B cell (primary cell): ENCODE measurements around the gene PDAP1. TPM values are rescaled to one million over a fixed set of nuclear protein-coding genes. Genes with fewer than 3 reads are reported as not detected.

Source experiments
- ATAC-seq: fragments of 200-7000 bp; cut with Tn5 transposase; one replicate; pipeline ENCODE4 v1.10.0; 2021; ENCODE audit warnings: low read depth, mild to moderate bottlenecking, moderate number of reproducible peaks, moderate library complexity
- CTCF ChIA-PET: fragments of 350-600 bp; sonication (Branson Sonifier 250); formaldehyde crosslinking; loops from one replicate; lab custom pipeline; 2021; ENCODE audit warnings: antibody characterized with exemption, inconsistent platforms; lab: Charles Lee
- POLR2A ChIA-PET: fragments of 350-600 bp; sonication (Branson Sonifier 250); formaldehyde crosslinking; loops from one replicate; lab custom pipeline; 2021; ENCODE audit warnings: antibody characterized with exemption; lab: Charles Lee
- DNase-seq: peaks from one replicate; pipeline ENCODE4 v3.0.0; 2013
- H2AFZ ChIP-seq: 2 replicates; pipeline ENCODE4 v1.6.1; 2012; ENCODE audit warnings: mild to moderate bottlenecking, low read depth, low read length; ENCODE audit not compliant: insufficient read depth, poor library complexity, severe bottlenecking
- H3K27ac ChIP-seq, 2 donors: 1 replicate in 1 of 2; 2 replicates in 1 of 2; pipeline ENCODE4 v1.5.1; 2012 to 2013; ENCODE audit warnings: low read length in 2 of 2, mild to moderate bottlenecking in 2 of 2, moderate library complexity in 1 of 2
- H3K27me3 ChIP-seq, 4 experiments: fragments of 200-600 bp in 1 of 4; sonication (generic) in 1 of 4; replicated peaks in 1 of 4; 1 replicate in 2 of 4; 2 replicates in 2 of 4; pipeline versions ENCODE4 v1.6.1 to v1.7.0; 2013 to 2016; ENCODE audit warnings: low read length in 3 of 4, mild to moderate bottlenecking in 2 of 4, mixed read lengths in 1 of 4, moderate library complexity in 1 of 4; ENCODE audit not compliant: insufficient read depth in 4 of 4, control insufficient read depth in 3 of 4; ENCODE audit errors: control extremely low read depth in 1 of 4
- H3K36me3 ChIP-seq, 2 experiments: replicated peaks in 1 of 2; 1 replicate in 1 of 2; 2 replicates in 1 of 2; pipeline versions ENCODE4 v1.6.1 to v1.7.1; 2013; ENCODE audit warnings: low read length in 1 of 2; ENCODE audit not compliant: insufficient read depth in 2 of 2, control insufficient read depth in 1 of 2; ENCODE audit errors: control extremely low read depth in 1 of 2, extremely low read depth in 1 of 2
- H3K4me1 ChIP-seq, 2 donors: fragments of 200-600 bp in 1 of 2; sonication (generic) in 1 of 2; 1 replicate in 1 of 2; 2 replicates in 1 of 2; pipeline versions ENCODE4 v1.5.1 to v1.6.1; 2013 to 2017; ENCODE audit warnings: low read length in 2 of 2; ENCODE audit not compliant: control insufficient read depth in 2 of 2, insufficient read depth in 2 of 2
- H3K4me2 ChIP-seq: replicated peaks from 2 replicates; pipeline ENCODE3; 2012; ENCODE audit warnings: mild to moderate bottlenecking, low read depth, low read length; ENCODE audit not compliant: poor library complexity, severe bottlenecking
- H3K4me3 ChIP-seq, 5 experiments: fragments of 200-600 bp in 1 of 5; sonication (generic) in 1 of 5; 1 replicate in 3 of 5; 2 replicates in 2 of 5; pipeline versions ENCODE4 v1.5.1 to v1.7.0; 2011 to 2016; ENCODE audit warnings: low read length in 4 of 5, mild to moderate bottlenecking in 4 of 5, low read depth in 2 of 5, control low read depth in 1 of 5, moderate library complexity in 1 of 5; ENCODE audit not compliant: insufficient read depth in 1 of 5; ENCODE audit errors: control extremely low read depth in 1 of 5, extremely low read depth in 1 of 5
- H3K79me2 ChIP-seq: fragments of 200-600 bp; sonication (generic); one replicate; pipeline ENCODE4 v1.6.0; 2016; ENCODE audit warnings: low read length; ENCODE audit not compliant: control insufficient read depth, insufficient read depth
- H3K9ac ChIP-seq: fragments of 200-600 bp; sonication (generic); 2 replicates; pipeline ENCODE4 v1.6.1; 2017; ENCODE audit warnings: mild to moderate bottlenecking, low read length, moderate library complexity
- H3K9me3 ChIP-seq, 3 donors: one replicate each; pipeline versions ENCODE4 v1.6.1 to v1.7.1; 2013; ENCODE audit warnings: low read length in 2 of 3; ENCODE audit not compliant: control insufficient read depth in 2 of 3, insufficient read depth in 1 of 3; ENCODE audit errors: control extremely low read depth in 1 of 3
- H4K20me1 ChIP-seq: 2 replicates; pipeline ENCODE4 v1.6.0; 2012; ENCODE audit warnings: mild to moderate bottlenecking, low read length; ENCODE audit not compliant: insufficient read depth, control insufficient read depth, poor library complexity, severe bottlenecking
- H3K27ac Mint-ChIP-seq: one replicate; pipeline ENCODE4 v1.8.0; 2021; ENCODE audit warnings: mixed read lengths
- H3K27me3 Mint-ChIP-seq: one replicate; pipeline ENCODE4 v1.8.0; 2021; ENCODE audit warnings: mixed read lengths
- H3K4me1 Mint-ChIP-seq: one replicate; pipeline ENCODE4 v1.8.0; 2021; ENCODE audit warnings: mixed read lengths
- H3K4me3 Mint-ChIP-seq: one replicate; pipeline ENCODE4 v1.8.0; 2021; ENCODE audit warnings: mixed read lengths
- H3K9me3 Mint-ChIP-seq: one replicate; pipeline ENCODE4 v1.8.0; 2022; ENCODE audit warnings: mixed read lengths; ENCODE audit not compliant: insufficient read depth
- EZH2 ChIP-seq: IDR thresholded peaks from 2 replicates; pipeline ENCODE4 v1.6.1; 2012; ENCODE audit warnings: borderline replicate concordance, low read depth, mild to moderate bottlenecking, moderate library complexity, low read length; ENCODE audit not compliant: insufficient read depth, poor library complexity, severe bottlenecking
- WGBS: methylation state at CpG from one replicate; pipeline ENCODE4 v1.1.5; 2013; ENCODE audit warnings: missing lambda C conversion rate; ENCODE audit not compliant: insufficient coverage; 5-methylcytosine and 5-hydroxymethylcytosine counted together
- intact Hi-C: fragments of 100-400 bp; cut with micrococcal nuclease; formaldehyde crosslinking; loops from one replicate; pipeline ENCODE4 v1.10.0; 2022
- polyA plus RNA-seq: library from polyadenylated mRNA; depleted of rRNA; stranded (reverse); fragments of >200 nt; gene quantifications from 2 replicates; pipeline ENCODE4 v1.2.3, GENCODE V29; 2012
- total RNA-seq, 2 donors: library from RNA; stranded (reverse); fragments of 120-200 nt in 1 of 2; gene quantifications; 1 replicate in 1 of 2; 2 replicates in 1 of 2; pipeline versions ENCODE4 v1.2.3 to v1.2.4, GENCODE V29; 2013 to 2022
- TF ChIP-seq, protein P1 (sequence below): fragments of 200-600 bp; IDR thresholded peaks from one replicate; pipeline ENCODE4 v1.8.0; 2022; ENCODE audit warnings: antibody characterized with exemption, mild to moderate bottlenecking

Gene PDAP1
- total and polyA plus RNA-seq, 2 donors (not counting 1 experiment from before 2014, with no cell fraction given), result 19.2 to 60.4 TPM

DNA sequence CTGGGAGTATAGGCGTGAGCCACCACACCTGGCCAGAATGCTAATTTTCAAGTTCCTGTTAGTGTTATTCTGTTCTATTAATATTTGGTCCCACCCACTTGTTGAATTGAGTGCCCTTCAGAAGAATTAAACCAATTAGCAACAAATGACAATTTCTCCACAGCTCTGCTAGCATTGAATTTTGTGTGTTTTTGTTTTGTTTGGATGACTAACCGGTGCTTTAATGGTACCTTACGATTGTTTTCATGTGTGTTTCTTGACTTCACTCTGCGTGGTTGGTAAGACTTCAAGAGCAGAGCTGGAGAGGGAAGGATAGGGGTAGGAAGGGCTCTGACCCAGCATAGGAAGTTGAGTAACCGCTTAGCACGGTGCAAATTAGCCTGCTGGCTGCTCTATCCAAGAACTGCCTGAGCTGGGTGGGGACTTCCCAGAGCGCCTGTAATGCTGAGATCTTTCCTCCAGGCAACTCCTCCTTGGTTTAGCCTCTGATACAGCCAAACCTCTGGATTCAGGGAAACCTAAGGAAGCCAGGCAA, 29.3 kb downstream of the PDAP1 start:
- H3K27me3 ChIP-seq, result no peaks in the 10 kb centered on the region
- ChIA-PET CTCF (interaction anchor here (2.0 to 2.4 kb wide), 2 partner anchors 14 to 29 kb away, joined by 8 to 10 read pairs; partner anchors contain the start of genes BUD31 and PDAP1), POLR2A (interaction anchor here (0.7 to 2.6 kb wide), 5 partner anchors 14 to 236 kb away, joined by 3 to 15 read pairs (median 4); partner anchors contain the start of genes BUD31, PDAP1 and ZNF394)
- H3K27me3 Mint-ChIP-seq, result no peaks in the 10 kb centered on the region
- peak overlapping the region; percentile 96 for H3K4me2 ChIP-seq
- peaks cover 0 to 23% of the 10 kb centered on the region in 2 experiments for H3K36me3 ChIP-seq
- H3K4me1 ChIP-seq, result peaks cover 61 to 87% of the 10 kb centered on the region in 2 donors
- H3K4me3 ChIP-seq, result peak overlapping the region; percentile 40 to 72 (median 48)
- ATAC-seq, result no peak
- no peaks in the 10 kb centered on the region for H3K9me3 ChIP-seq
- peak overlapping the region; percentile 94 to 96 for H3K27ac ChIP-seq
- H3K27ac Mint-ChIP-seq, result peak overlapping the region; percentile 92
- H3K4me3 Mint-ChIP-seq, result peak overlapping the region; percentile 80
- intact Hi-C loops, result loop anchor here (10.0 kb wide), 3 partner anchors 96 to 234 kb away; partner anchors contain the start of genes FAM200A, SMURF1, ZNF655 and ZNF789
- TF ChIP-seq EZH2, result no peak
- TF ChIP-seq, protein P1, sequence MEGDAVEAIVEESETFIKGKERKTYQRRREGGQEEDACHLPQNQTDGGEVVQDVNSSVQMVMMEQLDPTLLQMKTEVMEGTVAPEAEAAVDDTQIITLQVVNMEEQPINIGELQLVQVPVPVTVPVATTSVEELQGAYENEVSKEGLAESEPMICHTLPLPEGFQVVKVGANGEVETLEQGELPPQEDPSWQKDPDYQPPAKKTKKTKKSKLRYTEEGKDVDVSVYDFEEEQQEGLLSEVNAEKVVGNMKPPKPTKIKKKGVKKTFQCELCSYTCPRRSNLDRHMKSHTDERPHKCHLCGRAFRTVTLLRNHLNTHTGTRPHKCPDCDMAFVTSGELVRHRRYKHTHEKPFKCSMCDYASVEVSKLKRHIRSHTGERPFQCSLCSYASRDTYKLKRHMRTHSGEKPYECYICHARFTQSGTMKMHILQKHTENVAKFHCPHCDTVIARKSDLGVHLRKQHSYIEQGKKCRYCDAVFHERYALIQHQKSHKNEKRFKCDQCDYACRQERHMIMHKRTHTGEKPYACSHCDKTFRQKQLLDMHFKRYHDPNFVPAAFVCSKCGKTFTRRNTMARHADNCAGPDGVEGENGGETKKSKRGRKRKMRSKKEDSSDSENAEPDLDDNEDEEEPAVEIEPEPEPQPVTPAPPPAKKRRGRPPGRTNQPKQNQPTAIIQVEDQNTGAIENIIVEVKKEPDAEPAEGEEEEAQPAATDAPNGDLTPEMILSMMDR, result no peak
- peaks cover 78% of the 10 kb centered on the region for H3K79me2 ChIP-seq
- WGBS, result 10% methylated on average over 6 of the region's 7 CpGs
- H2AFZ ChIP-seq, result no peak overlapping the region
- H3K9ac ChIP-seq, result peak overlapping the region; percentile 68
- peaks cover 63% of the 10 kb centered on the region for H4K20me1 ChIP-seq
- DNase-seq, result peak; percentile 70
- H3K4me1 Mint-ChIP-seq, result peaks cover 51% of the 10 kb centered on the region
- H3K9me3 Mint-ChIP-seq, result no peaks in the 10 kb centered on the region
